Measurements from ENCODE around the gene NHLRC4. TPM values are rescaled to one million over a fixed set of nuclear protein-coding genes. Genes with fewer than 3 reads are reported as not detected.

Gene NHLRC4
- total and polyA plus RNA-seq, 2 of the 8 experiments (the other 6 are each of a cell fraction or from before 2014, with no cell fraction given), result 0.60 to 0.76 TPM

- POLR2A ChIA-PET (ENCODE audit: partially characterized antibody), result interaction anchor here (0.6 to 7.9 kb wide), 14 partner anchors 8 to 239 kb away, joined by 3 to 58 read pairs (median 4); partner anchors contain the start of genes CAPN15, METTL26, WDR24 and WFIKKN1
Observed at GRCh38 chr16:567373-568256, 810 bp downstream of the NHLRC4 start.

More at GRCh38 chr16:567373-568256, 810 bp downstream of the NHLRC4 start:
- Histone ChIP-seq H3K27ac (ENCODE audit: low read depth, low read length) (no peak overlapping the region), H3K4me1 (replicated peaks in 1 of 4; ENCODE audit: control insufficient read depth in 3 of 4, insufficient read depth in 4 of 4, low read length in 3 of 4) (peaks cover 0 to 27% (median 12%) of the 10 kb centered on the region in 4 experiments; a peak in 5 of 7 replicates), H2BK120ac (replicated peaks; ENCODE audit: low read depth, low read length) (peak overlapping the region; percentile 54), H3K79me2 (ENCODE audit: control insufficient read depth in 1 of 2, insufficient read depth in 2 of 2, low read length in 2 of 2) (peaks cover 0 to 9% of the 10 kb centered on the region in 2 experiments; a peak in 1 of 4 replicates), H3K18ac (ENCODE audit: extremely low read depth, low read length) (peak overlapping the region; percentile 71), H3K9ac (replicated peaks in 1 of 4; ENCODE audit: extremely low read depth in 1 of 4, low read depth in 3 of 4, low read length in 3 of 4) (no peak overlapping the region), H3K23ac (ENCODE audit: insufficient read length) (no peak overlapping the region), H3K14ac (ENCODE audit: insufficient read length) (no peak overlapping the region), H4K20me1 (replicated peaks in 1 of 2; ENCODE audit: control insufficient read depth in 1 of 2, insufficient read depth in 2 of 2, low read length in 2 of 2) (peaks cover 0 to 6% of the 10 kb centered on the region in 2 experiments), H3K23me2 (ENCODE audit: low read depth, low read length) (peaks cover 9% of the 10 kb centered on the region; the same call in 1 of the 2 replicates), H3K36me3 (ENCODE audit: control insufficient read depth in 2 of 4, insufficient read depth in 4 of 4, low read length in 3 of 4) (no peaks in the 10 kb centered on the region), H3K4ac (replicated peaks; ENCODE audit: insufficient read length, low read depth, low read length) (peak overlapping the region; percentile 57), H3K4me3 (ENCODE audit: extremely low read depth in 1 of 4, insufficient read depth in 2 of 4, low read depth in 3 of 4, low read length in 4 of 4) (0 out of 8 replicates have a peak overlapping the region, but pooled peaks of 1 of the 4 experiments have one; percentile 20), H4K91ac (replicated peaks; ENCODE audit: insufficient read length, low read length) (peak overlapping the region; percentile 91), H2AFZ (ENCODE audit: low read length) (no peak overlapping the region), H2BK20ac (ENCODE audit: low read length) (peak overlapping the region; percentile 72; the same call in 1 of the 2 replicates), H2BK15ac (ENCODE audit: low read length) (peak overlapping the region; percentile 97; the same call in 1 of the 2 replicates), H2BK5ac (ENCODE audit: low read depth, low read length) (0 out of 2 replicates have a peak overlapping the region, but pooled peaks have one; percentile 66), H3K4me2 (ENCODE audit: insufficient read depth in 1 of 2, low read depth in 2 of 2, low read length in 2 of 2) (0 out of 4 replicates have a peak overlapping the region, but pooled peaks of 1 of the 2 experiments have one; percentile 53), H3K79me1 (ENCODE audit: low read depth, low read length) (no peaks in the 10 kb centered on the region; the same call in none of the 2 replicates), H2AK5ac (ENCODE audit: low read depth, low read length) (peak overlapping the region; percentile 28; the same call in 1 of the 2 replicates), H4K8ac (ENCODE audit: extremely low read depth, insufficient read depth, low read length) (peak overlapping the region; percentile 28), H3K9me3 (ENCODE audit: insufficient read depth in 2 of 2, low read depth in 1 of 2, low read length in 1 of 2) (no peaks in the 10 kb centered on the region), H3K27me3 (replicated peaks in 1 of 4; ENCODE audit: control insufficient read depth in 3 of 4, extremely low read depth in 1 of 4, insufficient read depth in 3 of 4, low read length in 3 of 4) (no peaks in the 10 kb centered on the region), H4K5ac (ENCODE audit: insufficient read length, low read depth, low read length) (peak overlapping the region; percentile 0), H2BK12ac (ENCODE audit: low read depth, low read length) (peak overlapping the region; percentile 50; the same call in 1 of the 2 replicates), H3K56ac (replicated peaks; ENCODE audit: insufficient read length, low read depth, low read length) (no peak overlapping the region)
- 92% methylated on average over 33 of the region's 35 CpGs; no CpG with 5 or more reads in 1 of the 2 experiments for WGBS, 2 experiments (ENCODE audit: extremely low coverage in 1 of 2, insufficient coverage in 1 of 2, insufficient read length in 1 of 2, insufficient replicate concordance in 2 of 2, low coverage in 1 of 2, low lambda C conversion rate in 2 of 2, missing lambda C conversion rate in 1 of 2)
- no peak for DNase-seq (ENCODE audit: low read depth in 1 of 2, low spot score in 2 of 2)
- CTCF ChIA-PET (ENCODE audit: partially characterized antibody), result interaction anchor here (0.7 to 2.3 kb wide), 9 partner anchors 9 to 100 kb away, joined by 3 to 14 read pairs (median 4); no protein-coding TSS in a partner anchor
- FAIRE-seq, result no peak

Measured in H1 (cell line).